SK-N-SH treated with all-trans-retinoic acid at 6 μM for 48 hours (cell line): ENCODE results near the gene LAMA5.

Source experiments
- GLIS3 ChIP-seq: fragments of 250-450 bp; sonication (Bioruptor Pico); IDR thresholded peaks from 2 replicates; pipeline ENCODE4 v1.5.0; 2020; ENCODE audit warnings: mild to moderate bottlenecking, moderate library complexity
- TF ChIP-seq, protein P1 (sequence below): fragments of 250-450 bp; sonication (Bioruptor Pico); IDR thresholded peaks from 2 replicates; pipeline ENCODE4 v1.8.0; 2021; ENCODE audit warnings: low read depth, mild to moderate bottlenecking, moderate library complexity, borderline replicate concordance

DNA sequence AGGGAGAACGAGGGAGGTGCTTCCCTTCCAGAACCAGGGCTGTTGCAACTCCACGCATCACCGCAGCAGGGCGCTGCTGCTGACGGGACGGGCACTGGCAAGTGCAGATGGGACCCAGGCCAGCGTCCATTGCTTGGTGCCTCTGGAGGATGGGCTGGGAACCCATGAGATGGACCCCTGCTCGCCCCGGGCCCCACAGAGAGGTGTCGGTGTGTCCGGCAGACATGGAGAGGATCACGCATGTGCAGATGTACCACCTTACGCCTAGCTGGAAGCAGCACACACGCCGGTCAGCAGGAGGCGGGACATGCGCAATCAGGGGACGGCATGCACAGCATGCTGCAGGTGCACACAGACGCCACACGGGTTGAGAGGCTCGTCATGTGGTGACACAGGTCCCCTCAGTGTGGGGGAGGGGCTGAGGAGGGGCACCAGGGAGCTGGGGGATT, 34.2 kb upstream of the LAMA5 start:
- TF ChIP-seq GLIS3 (CRISPR knock-in tag): no peak
- TF ChIP-seq, protein P1, sequence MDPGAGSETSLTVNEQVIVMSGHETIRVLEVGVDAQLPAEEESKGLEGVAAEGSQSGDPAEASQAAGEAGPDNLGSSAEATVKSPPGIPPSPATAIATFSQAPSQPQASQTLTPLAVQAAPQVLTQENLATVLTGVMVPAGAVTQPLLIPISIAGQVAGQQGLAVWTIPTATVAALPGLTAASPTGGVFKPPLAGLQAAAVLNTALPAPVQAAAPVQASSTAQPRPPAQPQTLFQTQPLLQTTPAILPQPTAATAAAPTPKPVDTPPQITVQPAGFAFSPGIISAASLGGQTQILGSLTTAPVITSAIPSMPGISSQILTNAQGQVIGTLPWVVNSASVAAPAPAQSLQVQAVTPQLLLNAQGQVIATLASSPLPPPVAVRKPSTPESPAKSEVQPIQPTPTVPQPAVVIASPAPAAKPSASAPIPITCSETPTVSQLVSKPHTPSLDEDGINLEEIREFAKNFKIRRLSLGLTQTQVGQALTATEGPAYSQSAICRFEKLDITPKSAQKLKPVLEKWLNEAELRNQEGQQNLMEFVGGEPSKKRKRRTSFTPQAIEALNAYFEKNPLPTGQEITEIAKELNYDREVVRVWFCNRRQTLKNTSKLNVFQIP (CRISPR knock-in tag): no peak
